ENCODE data around the gene RNPEP.

Gene RNPEP

DNA sequence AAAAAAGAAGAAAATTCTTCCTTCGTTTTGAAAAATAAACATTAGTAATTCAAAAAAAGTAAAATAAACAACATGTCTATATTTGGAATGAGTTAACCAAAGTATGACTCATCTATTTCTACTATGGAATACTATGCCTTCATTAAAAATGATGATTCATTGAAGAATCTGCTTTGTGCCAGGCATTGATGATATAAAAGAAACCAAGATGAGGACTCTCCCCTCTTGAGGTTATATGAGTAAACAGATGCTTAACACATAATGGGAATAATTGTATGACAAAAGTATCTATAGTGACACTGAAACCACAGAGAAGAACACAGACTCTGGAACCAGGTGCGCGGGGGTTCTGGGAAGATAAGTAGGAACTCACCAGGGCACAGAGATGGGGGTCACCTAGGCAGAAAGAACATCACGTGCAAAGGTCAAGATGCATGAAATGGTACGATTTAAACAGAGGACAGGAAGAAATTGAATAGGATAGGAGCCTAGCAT lies 46.8 kb downstream of the RNPEP start:
- Histone ChIP-seq H3K4me1 (ENCODE audit: control insufficient read depth, low read depth, low read length) (no peaks in the 10 kb centered on the region), H3K27ac (ENCODE audit: low read length) (no peak overlapping the region), H3K9ac (ENCODE audit: low read length) (no peak overlapping the region), H3K36me3 (ENCODE audit: control insufficient read depth, low read depth, low read length) (no peaks in the 10 kb centered on the region), H3K9me3 (ENCODE audit: control insufficient read depth, low read depth, low read length) (no peaks in the 10 kb centered on the region), H3K4me3 (ENCODE audit: low read length) (no peak overlapping the region), H3K27me3 (ENCODE audit: control insufficient read depth, insufficient read depth, low read length) (no peaks in the 10 kb centered on the region)

DNA sequence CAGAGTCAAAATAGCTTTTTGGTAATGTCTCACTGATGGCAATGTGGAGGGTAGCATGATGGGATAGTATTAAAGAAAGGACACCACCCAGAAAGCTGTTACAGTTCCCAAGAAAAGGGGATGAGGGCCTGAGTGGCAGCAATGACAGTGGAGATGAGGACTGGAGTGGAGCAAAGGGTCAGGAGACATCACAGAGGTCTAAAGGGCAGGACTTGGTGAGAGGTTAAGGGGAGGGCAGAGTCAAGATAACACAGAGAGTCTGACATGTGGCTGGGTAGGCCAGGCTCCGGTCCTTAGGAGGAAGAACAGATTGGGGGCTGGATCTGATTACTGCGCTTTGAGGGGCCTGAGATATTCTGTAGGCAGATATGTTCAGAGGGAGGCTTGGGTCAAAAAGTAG lies 47.3 kb downstream of the RNPEP start:
- H3K4me3 ChIP-seq (ENCODE audit: low read length), result no peak overlapping the region
- H3K4me1 ChIP-seq (ENCODE audit: control insufficient read depth, low read depth, low read length), result no peaks in the 10 kb centered on the region
- no peaks in the 10 kb centered on the region for H3K36me3 ChIP-seq (ENCODE audit: control insufficient read depth, low read depth, low read length)
- H3K27me3 ChIP-seq (ENCODE audit: control insufficient read depth, insufficient read depth, low read length), result no peaks in the 10 kb centered on the region
- no peak overlapping the region for H3K9ac ChIP-seq (ENCODE audit: low read length)
- H3K27ac ChIP-seq (ENCODE audit: low read length), result no peak overlapping the region
- no peaks in the 10 kb centered on the region for H3K9me3 ChIP-seq (ENCODE audit: control insufficient read depth, low read depth, low read length)

DNA sequence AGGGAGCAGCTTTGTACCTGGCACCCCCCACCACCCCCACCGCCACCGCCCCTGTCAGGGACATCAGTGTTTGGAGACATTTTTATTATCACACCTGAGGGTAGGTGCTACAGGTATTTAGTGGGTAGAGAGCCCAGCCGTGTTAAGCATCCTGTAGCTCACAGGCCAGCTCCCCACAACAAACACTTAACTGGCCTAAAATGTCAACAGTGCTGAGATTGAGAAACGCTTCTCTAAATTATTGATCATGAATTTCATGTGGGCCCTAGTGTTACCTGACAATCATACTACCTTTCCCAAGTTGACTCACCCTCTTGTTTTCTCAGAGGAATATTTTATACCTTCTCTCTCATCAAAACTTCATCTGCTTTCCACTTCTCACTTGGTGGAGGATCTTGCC lies 49.3 kb downstream of the RNPEP start:
- H3K9me3 ChIP-seq (ENCODE audit: control insufficient read depth, low read depth, low read length), result no peaks in the 10 kb centered on the region
- H3K4me1 ChIP-seq (ENCODE audit: control insufficient read depth, low read depth, low read length), result peaks cover 5% of the 10 kb centered on the region
- no peak overlapping the region for H3K9ac ChIP-seq (ENCODE audit: low read length)
- H3K27ac ChIP-seq (ENCODE audit: low read length), result no peak overlapping the region
- H3K4me3 ChIP-seq (ENCODE audit: low read length), result no peak overlapping the region
- no peaks in the 10 kb centered on the region for H3K36me3 ChIP-seq (ENCODE audit: control insufficient read depth, low read depth, low read length)
- no peaks in the 10 kb centered on the region for H3K27me3 ChIP-seq (ENCODE audit: control insufficient read depth, insufficient read depth, low read length)

DNA sequence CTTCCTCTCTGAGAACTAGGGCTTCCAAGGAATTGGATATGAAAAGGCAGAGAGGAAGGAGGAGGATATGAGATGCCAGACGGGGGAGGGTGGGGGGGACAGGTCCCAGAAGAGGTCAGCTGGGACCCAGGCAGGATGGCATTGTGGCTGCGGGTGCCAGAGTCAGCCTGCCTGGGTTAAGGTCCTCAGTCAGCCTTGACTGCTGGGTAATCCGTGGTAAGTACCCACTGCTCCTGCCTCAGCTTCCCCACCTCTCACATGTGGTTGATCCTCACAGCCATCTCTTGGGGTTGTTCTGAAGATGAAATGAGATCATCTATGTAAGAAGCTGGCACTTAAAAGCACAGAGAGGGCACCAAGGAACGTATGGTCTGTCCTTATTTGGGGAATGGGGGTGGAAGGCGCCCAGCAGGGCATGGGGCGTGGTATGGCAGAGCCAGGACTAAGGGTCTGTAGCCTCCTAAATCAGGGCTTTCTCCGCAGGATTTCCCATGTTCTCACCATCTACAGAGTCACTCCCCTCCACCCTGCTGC lies 51.8 kb downstream of the RNPEP start:
- Histone ChIP-seq H3K4me3 (ENCODE audit: low read length) (no peak overlapping the region), H3K36me3 (ENCODE audit: control insufficient read depth, low read depth, low read length) (no peaks in the 10 kb centered on the region), H3K27me3 (ENCODE audit: control insufficient read depth, insufficient read depth, low read length) (no peaks in the 10 kb centered on the region), H3K9me3 (ENCODE audit: control insufficient read depth, low read depth, low read length) (no peaks in the 10 kb centered on the region), H3K4me1 (ENCODE audit: control insufficient read depth, low read depth, low read length) (peaks cover 5% of the 10 kb centered on the region), H3K9ac (ENCODE audit: low read length) (no peak overlapping the region), H3K27ac (ENCODE audit: low read length) (no peak overlapping the region)

DNA sequence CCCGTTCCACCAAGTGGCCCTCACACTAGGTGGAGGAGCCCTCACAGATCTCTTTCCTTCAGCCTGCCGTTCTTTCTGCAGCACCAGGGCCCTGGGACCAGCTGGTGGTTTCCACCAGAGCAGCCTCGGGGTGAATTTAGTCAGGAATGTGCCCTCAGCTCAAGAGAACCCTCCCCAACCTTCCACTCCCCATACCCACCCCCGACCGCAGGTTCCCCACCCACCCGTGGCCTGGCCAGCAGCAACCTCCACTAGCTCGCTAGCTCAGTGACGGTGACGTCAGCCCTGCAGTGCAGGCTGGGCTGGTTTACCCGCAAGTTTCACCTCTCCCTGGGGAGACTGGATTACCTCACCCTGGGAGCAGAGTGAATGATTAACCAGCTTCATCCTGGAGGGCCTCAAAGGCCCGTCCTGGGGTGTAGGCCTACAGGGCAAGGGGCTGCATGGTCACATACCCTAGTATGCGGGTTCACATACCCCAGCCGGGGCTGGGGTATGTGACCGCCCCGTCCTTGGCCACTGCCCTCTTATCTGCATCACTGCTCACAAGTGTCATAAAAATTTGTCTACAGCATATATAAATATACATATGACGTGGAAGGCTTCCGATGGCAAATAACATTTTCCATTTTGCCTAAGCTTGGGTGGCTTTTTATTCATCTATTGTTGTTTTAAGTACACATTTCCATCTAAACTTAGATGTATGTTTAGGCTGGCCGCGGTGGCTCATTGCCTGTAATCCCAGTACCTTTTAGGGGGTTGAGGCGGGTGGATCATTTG lies 52.4 kb downstream of the RNPEP start:
- Histone ChIP-seq H3K4me1 (ENCODE audit: control insufficient read depth, low read depth, low read length) (peaks cover 5% of the 10 kb centered on the region), H3K9ac (ENCODE audit: low read length) (no peak overlapping the region), H3K27me3 (ENCODE audit: control insufficient read depth, insufficient read depth, low read length) (no peaks in the 10 kb centered on the region), H3K4me3 (ENCODE audit: low read length) (no peak overlapping the region), H3K27ac (ENCODE audit: low read length) (no peak overlapping the region), H3K36me3 (ENCODE audit: control insufficient read depth, low read depth, low read length) (no peaks in the 10 kb centered on the region), H3K9me3 (ENCODE audit: control insufficient read depth, low read depth, low read length) (no peaks in the 10 kb centered on the region)

DNA sequence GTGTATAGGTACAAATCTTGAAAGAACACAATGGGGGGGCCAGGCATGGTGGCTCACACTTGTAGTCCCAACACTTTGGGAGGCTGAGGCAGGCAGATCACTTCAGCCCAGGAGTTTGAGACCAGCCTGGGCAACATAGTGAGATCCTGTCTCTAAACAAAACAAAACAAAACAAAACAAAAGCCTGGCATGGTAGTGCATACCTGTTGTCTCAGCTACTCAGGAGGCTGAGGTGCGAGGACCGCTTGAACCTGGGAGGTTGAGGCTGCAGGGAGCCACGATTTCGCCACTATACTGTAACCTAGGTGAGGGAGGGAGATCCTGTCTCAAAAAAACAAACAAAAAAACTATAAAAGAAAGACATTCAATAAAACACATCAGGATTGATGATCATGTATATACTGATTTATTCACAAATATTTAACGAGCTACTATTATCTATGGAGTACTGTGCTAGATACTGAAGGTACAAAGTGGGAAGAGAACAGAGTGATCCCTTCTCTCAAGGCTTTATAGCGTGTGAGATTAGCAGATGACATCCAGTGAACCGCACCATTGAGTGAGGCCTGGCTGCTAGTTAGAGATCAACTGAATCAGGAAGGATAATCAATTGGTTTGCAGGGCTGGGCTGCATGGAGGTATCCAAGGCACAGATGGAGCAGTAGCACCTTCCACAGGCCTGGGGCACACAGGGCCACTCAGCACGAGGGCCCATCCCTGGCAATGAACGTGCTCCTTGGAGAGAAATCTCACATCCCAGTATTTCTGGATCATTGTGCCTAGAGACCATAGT lies 54.3 kb downstream of the RNPEP start:
- Histone ChIP-seq H3K27ac (ENCODE audit: low read length) (no peak overlapping the region), H3K36me3 (ENCODE audit: control insufficient read depth, low read depth, low read length) (no peaks in the 10 kb centered on the region), H3K27me3 (ENCODE audit: control insufficient read depth, insufficient read depth, low read length) (no peaks in the 10 kb centered on the region), H3K9me3 (ENCODE audit: control insufficient read depth, low read depth, low read length) (no peaks in the 10 kb centered on the region), H3K4me1 (ENCODE audit: control insufficient read depth, low read depth, low read length) (peaks cover 5% of the 10 kb centered on the region), H3K4me3 (ENCODE audit: low read length) (no peak overlapping the region), H3K9ac (ENCODE audit: low read length) (no peak overlapping the region)

DNA sequence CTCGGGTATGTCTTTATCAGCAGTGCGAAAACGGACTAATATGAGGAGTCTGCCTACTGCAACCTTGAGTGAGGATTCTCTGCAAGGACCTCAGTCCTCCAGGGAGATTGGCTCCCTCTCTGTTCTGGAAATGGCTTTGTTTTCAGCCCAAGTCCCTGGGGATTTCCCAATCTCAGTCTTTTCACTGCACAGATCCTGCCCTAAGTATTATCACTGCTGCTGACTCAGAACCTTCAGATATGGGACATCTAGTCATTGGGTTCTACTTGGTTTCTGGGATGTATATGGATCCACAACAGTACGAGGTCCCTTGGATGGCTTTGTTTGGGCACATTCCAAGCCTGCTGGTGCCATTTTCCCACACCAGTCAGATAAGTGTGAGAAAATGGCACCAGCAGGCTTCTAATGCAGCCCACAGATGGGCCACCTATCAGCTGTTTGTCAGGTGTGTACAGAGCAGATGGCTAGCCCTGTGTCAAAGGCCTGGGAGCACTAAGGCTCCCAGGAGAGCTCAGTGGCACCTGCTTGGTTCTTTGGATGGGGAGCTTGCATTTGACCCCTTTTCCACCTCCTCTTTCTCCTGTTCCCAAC lies 55.4 kb downstream of the RNPEP start:
- no peaks in the 10 kb centered on the region for H3K27me3 ChIP-seq (ENCODE audit: control insufficient read depth, insufficient read depth, low read length)
- H3K4me1 ChIP-seq (ENCODE audit: control insufficient read depth, low read depth, low read length), result peaks cover 5% of the 10 kb centered on the region
- no peaks in the 10 kb centered on the region for H3K36me3 ChIP-seq (ENCODE audit: control insufficient read depth, low read depth, low read length)
- H3K4me3 ChIP-seq (ENCODE audit: low read length), result no peak overlapping the region
- no peak overlapping the region for H3K27ac ChIP-seq (ENCODE audit: low read length)
- no peak overlapping the region for H3K9ac ChIP-seq (ENCODE audit: low read length)
- no peaks in the 10 kb centered on the region for H3K9me3 ChIP-seq (ENCODE audit: control insufficient read depth, low read depth, low read length)

DNA sequence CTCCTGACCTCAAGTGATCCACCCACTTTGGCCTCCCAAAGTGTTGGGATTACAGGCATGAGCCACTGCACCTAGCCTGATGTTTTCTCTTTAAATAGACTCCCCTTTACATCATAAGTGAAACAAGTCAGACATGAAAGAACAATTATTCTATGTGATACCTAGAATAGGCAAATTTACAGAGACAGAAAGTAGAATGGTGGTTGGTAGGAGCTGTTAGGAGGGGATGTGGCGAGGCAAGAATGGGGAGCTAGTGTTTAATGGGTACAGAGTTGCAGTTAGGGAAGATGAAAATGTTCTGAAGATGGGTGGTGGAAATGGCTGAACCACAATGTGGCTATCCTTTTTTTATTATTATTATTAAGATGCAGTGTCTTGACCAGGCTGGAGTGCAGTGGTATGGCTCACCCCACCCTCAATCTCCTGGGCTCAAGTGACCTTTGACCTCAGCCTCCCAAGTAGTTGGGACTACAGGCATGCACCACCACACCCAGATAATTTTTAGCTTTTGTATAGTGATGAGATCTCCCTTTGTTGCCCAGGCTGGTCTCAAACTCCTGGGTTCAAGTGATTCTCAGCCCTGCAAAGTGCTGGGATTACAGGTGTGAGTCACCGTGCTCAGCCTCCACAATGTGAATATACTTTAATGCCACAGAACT lies 56.4 kb downstream of the RNPEP start:
- H3K27me3 ChIP-seq (ENCODE audit: control insufficient read depth, insufficient read depth, low read length), result no peaks in the 10 kb centered on the region
- no peak overlapping the region for H3K4me3 ChIP-seq (ENCODE audit: low read length)
- H3K9me3 ChIP-seq (ENCODE audit: control insufficient read depth, low read depth, low read length), result no peaks in the 10 kb centered on the region
- H3K36me3 ChIP-seq (ENCODE audit: control insufficient read depth, low read depth, low read length), result no peaks in the 10 kb centered on the region
- H3K9ac ChIP-seq (ENCODE audit: low read length), result no peak overlapping the region
- H3K27ac ChIP-seq (ENCODE audit: low read length), result no peak overlapping the region
- H3K4me1 ChIP-seq (ENCODE audit: control insufficient read depth, low read depth, low read length), result peaks cover 5% of the 10 kb centered on the region

DNA sequence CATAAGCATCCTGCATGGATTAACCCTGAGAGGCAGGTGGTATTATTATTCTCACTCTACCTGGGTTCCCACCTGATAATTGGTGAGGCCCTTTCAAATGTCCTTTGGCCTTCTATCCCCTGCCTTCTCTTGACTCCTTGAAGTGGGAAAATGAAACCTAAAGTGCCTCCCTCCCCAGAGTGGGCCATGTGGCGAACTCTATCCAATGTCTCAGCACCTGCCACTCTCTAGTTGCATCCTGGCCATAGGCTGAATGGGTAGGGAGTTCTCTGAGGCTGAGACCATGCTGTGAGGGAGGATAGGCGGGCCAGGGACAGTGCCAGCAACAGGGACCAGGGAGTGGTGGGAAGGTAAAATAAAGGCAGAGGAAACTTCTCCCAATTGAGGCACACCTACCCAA lies 63.3 kb downstream of the RNPEP start:
- no peaks in the 10 kb centered on the region for H3K36me3 ChIP-seq (ENCODE audit: control insufficient read depth, low read depth, low read length)
- H3K4me1 ChIP-seq (ENCODE audit: control insufficient read depth, low read depth, low read length), result no peaks in the 10 kb centered on the region
- no peak overlapping the region for H3K4me3 ChIP-seq (ENCODE audit: low read length)
- H3K27ac ChIP-seq (ENCODE audit: low read length), result no peak overlapping the region
- no peaks in the 10 kb centered on the region for H3K9me3 ChIP-seq (ENCODE audit: control insufficient read depth, low read depth, low read length)
- H3K27me3 ChIP-seq (ENCODE audit: control insufficient read depth, insufficient read depth, low read length), result no peaks in the 10 kb centered on the region
- no peak overlapping the region for H3K9ac ChIP-seq (ENCODE audit: low read length)

DNA sequence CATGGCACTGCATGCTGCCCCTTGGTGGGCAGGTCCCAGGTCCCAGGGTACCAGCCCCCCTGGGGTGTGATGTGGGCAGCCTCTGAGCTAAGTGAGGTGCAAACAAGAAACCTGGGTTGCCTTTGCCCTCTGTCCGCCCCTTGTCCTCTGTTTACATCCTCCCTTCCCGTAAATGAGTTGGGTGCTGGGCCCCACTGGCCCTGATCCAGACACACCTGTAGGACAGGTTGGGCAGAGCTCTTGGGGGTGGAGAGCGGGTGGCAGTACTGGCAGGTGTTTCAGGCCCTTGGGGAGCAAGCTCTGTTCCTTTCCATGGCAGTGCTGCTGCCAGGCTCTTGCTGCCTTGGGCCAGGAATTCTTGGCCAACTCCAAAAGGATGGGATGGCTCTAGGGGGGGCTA lies 63.8 kb downstream of the RNPEP start:
- H3K9ac ChIP-seq (ENCODE audit: low read length), result no peak overlapping the region
- H3K27me3 ChIP-seq (ENCODE audit: control insufficient read depth, insufficient read depth, low read length), result no peaks in the 10 kb centered on the region
- no peaks in the 10 kb centered on the region for H3K4me1 ChIP-seq (ENCODE audit: control insufficient read depth, low read depth, low read length)
- H3K36me3 ChIP-seq (ENCODE audit: control insufficient read depth, low read depth, low read length), result no peaks in the 10 kb centered on the region
- no peak overlapping the region for H3K27ac ChIP-seq (ENCODE audit: low read length)
- no peaks in the 10 kb centered on the region for H3K9me3 ChIP-seq (ENCODE audit: control insufficient read depth, low read depth, low read length)
- no peak overlapping the region for H3K4me3 ChIP-seq (ENCODE audit: low read length)
